ENCODE measurements around the gene GJA4. TPM values are rescaled to one million over a fixed set of nuclear protein-coding genes. Genes with fewer than 3 reads are reported as not detected.
A peak's percentile ranks its signal among the peaks of the same experiment; 100 is the strongest.

The GJA4 gene
- total RNA-seq, 4 donors from 2014 or later, result 2.0 to 5.0 (median 3.5) TPM

GRCh38 chr1:34754964-34755637 is 37.7 kb upstream of the GJA4 start, which contains the start of gene GJB5:
Gene GJB5, plus strand, starts transcription at chr1:34755047. Its CDS starts 2,284 bp downstream, at chr1:34757331.
- Histone ChIP-seq H3K4me1 (peaks cover 10 to 58% (median 23%) of the 10 kb centered on the region in 3 donors), H3K4me3 (peak within 1 kb of the TSS; percentile 42 to 60 (median 51)), H3K27ac (peak within 1 kb of the TSS; percentile 92 to 95 (median 95))

GRCh38 chr1:34755961-34756360 is 36.8 kb upstream of the GJA4 start:
- Histone ChIP-seq H3K27ac (peak overlapping the region; percentile 92 to 95 (median 95)), H3K4me1 (peaks cover 10 to 59% (median 23%) of the 10 kb centered on the region in 3 donors), H3K4me3 (peak overlapping the region; percentile 42 to 60 (median 51)), H3K9me3 (peaks cover 0 to 5% (median 0%) of the 10 kb centered on the region in 3 donors), H3K36me3 (peaks cover 0 to 16% (median 0%) of the 10 kb centered on the region in 3 donors), H3K27me3 (peaks cover 0 to 10% (median 0%) of the 10 kb centered on the region in 4 donors)
- WGBS, 2 donors, result 32 to 61% methylated on average over 2 to 6 of the region's 6 CpGs
- TF ChIP-seq CTCF (IDR thresholded peaks at IDR 0.05) (no peak), POLR2A (IDR thresholded peaks at IDR 0.05) (no peak)
- no peak for DNase-seq
- intact Hi-C loops (cut with DNase I), result no loop called here

More at GRCh38 chr1:34754964-34755637, 37.7 kb upstream of the GJA4 start, which contains the start of gene GJB5:
- TF ChIP-seq CTCF (IDR thresholded peaks at IDR 0.05) (no peak), POLR2A (IDR thresholded peaks at IDR 0.05) (peak in 2 of 4 donors; percentile 16 to 47)
- Histone ChIP-seq H3K36me3 (peaks cover 0 to 16% (median 0%) of the 10 kb centered on the region in 3 donors), H3K27me3 (peaks cover 0 to 10% (median 0%) of the 10 kb centered on the region in 4 donors), H3K9me3 (peaks cover 0 to 5% (median 0%) of the 10 kb centered on the region in 3 donors)
- intact Hi-C loops (cut with DNase I), result no loop called here
- no peak for DNase-seq
- WGBS, 2 donors, result 15 to 63% methylated on average over 2 to 4 of the region's 13 CpGs

GRCh38 chr1:34757386-34757785 is 35.4 kb upstream of the GJA4 start:
- intact Hi-C loops (cut with DNase I), result no loop called here
- no peak for TF ChIP-seq CTCF (IDR thresholded peaks at IDR 0.05)
- TF ChIP-seq POLR2A (IDR thresholded peaks at IDR 0.05), result no peak
- no peak overlapping the region for H3K4me3 ChIP-seq
- peaks cover 0 to 19% (median 0%) of the 10 kb centered on the region in 4 donors for H3K27me3 ChIP-seq
- DNase-seq, result no peak
- WGBS, 2 donors, result 90 to 95% methylated on average over 14 to 21 of the region's 21 CpGs
- no peak overlapping the region for H3K27ac ChIP-seq
- H3K36me3 ChIP-seq, result peaks cover 0 to 16% (median 0%) of the 10 kb centered on the region in 3 donors
- peaks cover 10 to 61% (median 23%) of the 10 kb centered on the region in 3 donors for H3K4me1 ChIP-seq
- peaks cover 0 to 5% (median 0%) of the 10 kb centered on the region in 3 donors for H3K9me3 ChIP-seq

GRCh38 chr1:34758751-34759150 is 34.0 kb upstream of the GJA4 start:
- no peak for DNase-seq
- TF ChIP-seq POLR2A (IDR thresholded peaks at IDR 0.05), result no peak
- no peak for TF ChIP-seq CTCF (IDR thresholded peaks at IDR 0.05)
- no peak overlapping the region for H3K4me3 ChIP-seq

More at GRCh38 chr1:34758751-34759150, 34.0 kb upstream of the GJA4 start:
- peaks cover 0 to 16% (median 0%) of the 10 kb centered on the region in 3 donors for H3K36me3 ChIP-seq
- peak overlapping the region; percentile 45 to 72 (median 62) for H3K27ac ChIP-seq
- intact Hi-C loops (cut with DNase I), result no loop called here
- no peaks in the 10 kb centered on the region for H3K9me3 ChIP-seq
- H3K4me1 ChIP-seq, result peaks cover 10 to 69% (median 21%) of the 10 kb centered on the region in 3 donors
- WGBS, 2 donors, result 37 to 54% methylated on average over 2 to 3 of the region's 4 CpGs
- peaks cover 0 to 21% (median 0%) of the 10 kb centered on the region in 4 donors for H3K27me3 ChIP-seq

Measured in esophagus squamous epithelium (tissue), 5 donors.